Cardiac muscle cell (in vitro differentiated cells and primary cell): ENCODE results near the gene HP1BP3. TPM values are rescaled to one million over a fixed set of nuclear protein-coding genes. Genes with fewer than 3 reads are reported as not detected.

Source experiments
- DNase-seq, 2 donors: peaks; one replicate each; pipeline versions ENCODE4 v3.0.0 to v3.0.0-alpha.2; 2010 to 2017; ENCODE audit warnings: low read depth in 1 of 2, low spot score in 1 of 2
- H3K27ac ChIP-seq: fragments of 200-600 bp; sonication (generic); 2 replicates; pipeline ENCODE4 v1.5.1; 2016
- H3K27me3 ChIP-seq: fragments of 200-600 bp; sonication (generic); 2 replicates; pipeline ENCODE4 v1.6.0; 2016; ENCODE audit warnings: control low read depth
- H3K36me3 ChIP-seq: fragments of 200-600 bp; sonication (generic); 2 replicates; pipeline ENCODE4 v1.5.1; 2016; ENCODE audit warnings: control low read depth
- H3K4me1 ChIP-seq: fragments of 200-600 bp; sonication (generic); 2 replicates; pipeline ENCODE4 v1.8.1; 2017; ENCODE audit warnings: low read depth, mild to moderate bottlenecking, mixed run types
- H3K4me3 ChIP-seq: fragments of 200-600 bp; sonication (generic); 2 replicates; pipeline ENCODE4 v1.5.1; 2016; ENCODE audit warnings: mild to moderate bottlenecking
- H3K9me3 ChIP-seq: fragments of 200-600 bp; sonication (generic); 2 replicates; pipeline ENCODE4 v1.5.1; 2017; ENCODE audit warnings: low read depth, mild to moderate bottlenecking, control low read depth
- polyA plus RNA-seq: library from polyadenylated mRNA; unstranded; fragments of >200 nt; fragmentation: Nextera tagmentation; extraction: Ambion mirVana; gene quantifications from 2 replicates; pipeline ENCODE4 v1.2.1, GENCODE V29; 2016
- total RNA-seq: library from RNA; depleted of rRNA; stranded (reverse); fragments of >200 nt; gene quantifications from 2 replicates; pipeline ENCODE4 v1.2.3, GENCODE V29; 2016
- TF ChIP-seq, protein P1 (sequence below): IDR thresholded peaks from 2 replicates; pipeline ENCODE4 v1.5.1; 2012; ENCODE audit warnings: low read depth, mild to moderate bottlenecking, low read length

Gene HP1BP3
- total and polyA plus RNA-seq, 2 experiments from 2014 or later = 91.0 to 178 TPM

DNA sequence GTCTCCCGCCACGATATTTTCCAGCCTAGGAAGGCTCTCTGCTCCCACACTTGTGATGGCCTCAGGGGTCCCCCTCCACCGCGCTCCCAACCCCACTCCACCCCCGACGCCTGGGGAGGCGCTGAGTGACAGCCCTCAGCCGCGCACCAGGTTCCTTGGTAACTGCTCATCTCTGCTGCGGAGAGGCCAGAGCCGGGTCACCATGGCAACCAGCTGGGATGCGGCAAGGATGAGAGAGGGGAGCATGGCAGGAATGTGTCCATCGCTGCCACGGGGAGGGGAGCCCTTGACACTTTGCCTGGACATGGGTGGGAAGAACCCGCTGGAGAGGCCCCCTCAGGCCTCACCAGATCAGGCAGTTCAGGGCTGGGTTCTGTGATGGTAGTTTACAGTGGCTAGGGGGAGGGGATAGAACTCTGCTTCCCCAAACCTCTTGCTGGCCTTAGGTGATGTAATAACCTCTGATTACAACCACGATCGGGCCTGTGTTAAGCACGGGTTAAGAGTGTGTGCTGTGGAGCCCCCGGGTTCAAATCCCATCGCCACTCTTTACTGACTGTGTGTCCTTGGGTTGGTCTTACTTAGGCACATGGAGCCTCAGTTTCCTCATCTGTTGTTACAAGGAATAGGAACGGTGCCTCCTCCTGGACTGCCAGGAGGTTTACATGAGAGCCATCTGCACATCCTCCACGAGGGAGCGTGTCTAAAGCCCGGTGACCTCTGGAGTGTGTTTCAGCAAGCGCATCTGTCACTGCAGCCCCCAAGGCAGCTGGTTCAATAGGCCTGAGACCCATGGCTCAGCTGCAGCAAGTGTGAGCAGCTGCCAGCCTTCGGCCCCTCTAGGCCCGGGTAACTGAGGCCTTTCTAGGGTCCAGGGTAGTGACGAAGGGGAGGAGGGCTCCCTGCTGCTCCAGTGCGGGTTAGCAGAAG is 75.6 kb downstream of the HP1BP3 start:
- H3K9me3 ChIP-seq = no peaks in the 10 kb centered on the region
- TF ChIP-seq, protein P1, sequence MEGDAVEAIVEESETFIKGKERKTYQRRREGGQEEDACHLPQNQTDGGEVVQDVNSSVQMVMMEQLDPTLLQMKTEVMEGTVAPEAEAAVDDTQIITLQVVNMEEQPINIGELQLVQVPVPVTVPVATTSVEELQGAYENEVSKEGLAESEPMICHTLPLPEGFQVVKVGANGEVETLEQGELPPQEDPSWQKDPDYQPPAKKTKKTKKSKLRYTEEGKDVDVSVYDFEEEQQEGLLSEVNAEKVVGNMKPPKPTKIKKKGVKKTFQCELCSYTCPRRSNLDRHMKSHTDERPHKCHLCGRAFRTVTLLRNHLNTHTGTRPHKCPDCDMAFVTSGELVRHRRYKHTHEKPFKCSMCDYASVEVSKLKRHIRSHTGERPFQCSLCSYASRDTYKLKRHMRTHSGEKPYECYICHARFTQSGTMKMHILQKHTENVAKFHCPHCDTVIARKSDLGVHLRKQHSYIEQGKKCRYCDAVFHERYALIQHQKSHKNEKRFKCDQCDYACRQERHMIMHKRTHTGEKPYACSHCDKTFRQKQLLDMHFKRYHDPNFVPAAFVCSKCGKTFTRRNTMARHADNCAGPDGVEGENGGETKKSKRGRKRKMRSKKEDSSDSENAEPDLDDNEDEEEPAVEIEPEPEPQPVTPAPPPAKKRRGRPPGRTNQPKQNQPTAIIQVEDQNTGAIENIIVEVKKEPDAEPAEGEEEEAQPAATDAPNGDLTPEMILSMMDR = peak; percentile 7
- no peak for DNase-seq
- H3K36me3 ChIP-seq = no peaks in the 10 kb centered on the region
- no peak overlapping the region for H3K27ac ChIP-seq
- H3K4me1 ChIP-seq = no peaks in the 10 kb centered on the region
- no peaks in the 10 kb centered on the region for H3K27me3 ChIP-seq
- H3K4me3 ChIP-seq = no peak overlapping the region

DNA sequence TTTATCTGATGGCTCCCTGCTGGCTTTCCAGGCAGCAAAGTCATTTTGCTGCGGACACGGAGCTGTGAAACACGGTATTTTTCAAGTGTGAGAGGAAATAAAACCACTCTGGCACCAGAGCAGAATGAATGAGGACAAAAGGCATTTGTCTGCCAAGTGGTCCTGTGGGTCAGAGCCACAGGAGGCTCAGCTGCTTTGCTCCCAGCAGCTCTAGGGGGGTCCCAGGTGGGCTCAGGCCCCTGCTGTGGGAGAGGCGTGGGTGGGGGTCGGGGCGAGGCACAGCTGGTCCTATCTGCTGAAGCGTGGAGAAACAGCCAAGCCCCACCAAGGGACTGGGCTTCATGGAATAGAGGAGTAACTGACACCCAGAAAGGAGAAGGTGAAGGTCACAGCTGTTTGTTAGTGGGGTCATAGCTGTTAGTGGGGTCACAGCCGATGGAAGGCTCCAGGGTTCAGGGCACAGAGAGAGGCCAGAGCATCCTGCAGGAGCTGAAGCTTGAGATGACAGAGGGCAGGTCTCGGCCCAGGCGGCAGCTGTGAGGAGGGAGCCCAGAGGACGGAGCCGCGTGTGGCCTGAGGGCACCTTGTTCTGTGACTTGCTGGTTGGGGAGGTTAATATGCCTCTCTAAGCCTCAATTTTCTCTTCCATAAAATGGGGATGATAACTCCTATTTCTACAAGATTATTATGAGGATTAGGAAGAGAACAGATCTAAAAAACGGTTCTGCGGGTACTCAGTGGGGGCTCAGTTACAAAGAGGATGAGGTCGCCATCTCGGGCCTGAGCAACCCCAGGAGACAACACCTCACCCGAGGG is 76.4 kb downstream of the HP1BP3 start:
- TF ChIP-seq, protein P1 = no peak
- no peaks in the 10 kb centered on the region for H3K36me3 ChIP-seq
- no peaks in the 10 kb centered on the region for H3K27me3 ChIP-seq
- no peaks in the 10 kb centered on the region for H3K9me3 ChIP-seq
- no peak overlapping the region for H3K4me3 ChIP-seq
- no peaks in the 10 kb centered on the region for H3K4me1 ChIP-seq
- no peak for DNase-seq
- H3K27ac ChIP-seq = no peak overlapping the region

DNA sequence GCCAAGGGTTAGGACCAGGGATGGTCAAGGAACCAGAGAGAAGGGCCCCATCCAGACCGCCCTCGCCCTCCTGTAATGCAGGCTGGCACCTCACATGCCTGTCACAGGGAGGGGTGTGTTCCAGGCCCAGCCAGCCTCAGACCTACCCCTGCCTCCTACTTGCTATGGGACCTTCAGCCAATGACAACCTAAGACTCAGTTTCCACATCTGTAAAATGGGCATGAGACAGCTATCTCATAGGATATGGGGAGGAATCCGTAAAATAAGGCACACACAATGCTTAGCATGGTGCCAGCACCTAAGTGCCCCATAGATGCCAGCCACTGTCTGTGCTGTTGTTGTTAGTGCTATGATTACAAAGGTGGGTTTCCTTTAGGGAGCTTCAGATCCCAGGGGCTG is 77.2 kb downstream of the HP1BP3 start:
- Histone ChIP-seq H3K36me3 (no peaks in the 10 kb centered on the region), H3K4me3 (no peak overlapping the region), H3K4me1 (no peaks in the 10 kb centered on the region), H3K9me3 (no peaks in the 10 kb centered on the region), H3K27me3 (no peaks in the 10 kb centered on the region), H3K27ac (no peak overlapping the region)
- DNase-seq = no peak
- TF ChIP-seq, protein P1 = no peak

DNA sequence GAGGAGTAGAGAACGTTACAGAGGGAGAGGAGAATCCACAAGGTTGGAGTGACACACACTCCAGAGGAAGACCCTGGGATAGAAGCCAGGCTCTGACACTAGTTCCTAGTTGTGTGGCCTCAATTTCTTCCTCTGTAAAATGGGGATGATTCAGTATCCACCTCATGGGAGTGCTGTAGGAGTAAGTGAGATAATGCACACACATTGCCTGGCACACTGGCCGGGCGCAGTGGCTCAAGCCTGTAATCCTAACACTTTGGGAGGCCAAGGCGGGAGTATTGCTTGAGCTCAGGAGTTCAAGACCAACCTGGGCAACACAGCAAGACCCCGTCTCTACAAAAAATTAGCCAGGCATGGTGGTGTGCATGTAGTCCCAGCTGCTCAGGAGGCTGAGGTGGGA is 78.2 kb downstream of the HP1BP3 start:
- no peaks in the 10 kb centered on the region for H3K27me3 ChIP-seq
- TF ChIP-seq, protein P1 = no peak
- no peaks in the 10 kb centered on the region for H3K9me3 ChIP-seq
- no peak for DNase-seq
- H3K36me3 ChIP-seq = no peaks in the 10 kb centered on the region
- H3K27ac ChIP-seq = no peak overlapping the region
- H3K4me1 ChIP-seq = no peaks in the 10 kb centered on the region
- no peak overlapping the region for H3K4me3 ChIP-seq

DNA sequence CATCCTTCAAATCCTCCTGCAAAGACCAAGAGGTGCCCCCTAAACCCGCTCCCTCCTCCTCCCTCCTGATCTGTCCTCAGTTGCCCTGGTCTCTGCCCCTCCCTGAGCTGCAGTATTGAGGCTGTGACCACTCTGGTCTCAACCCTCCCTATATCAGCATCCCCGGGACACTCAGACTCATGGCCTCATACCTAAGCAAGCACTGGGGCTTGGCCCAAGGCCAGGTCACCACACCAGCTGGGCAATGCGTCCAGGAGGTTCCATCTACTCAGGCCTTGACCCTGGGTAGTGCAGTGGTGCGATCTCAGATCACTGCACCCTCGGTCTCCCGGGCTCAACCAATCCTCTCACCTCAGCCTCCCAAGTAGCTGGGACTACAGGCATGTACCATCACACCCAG is 79.0 kb downstream of the HP1BP3 start:
- TF ChIP-seq, protein P1 = no peak
- H3K4me1 ChIP-seq = no peaks in the 10 kb centered on the region
- no peaks in the 10 kb centered on the region for H3K27me3 ChIP-seq
- H3K9me3 ChIP-seq = no peaks in the 10 kb centered on the region
- no peak for DNase-seq
- H3K27ac ChIP-seq = no peak overlapping the region
- no peak overlapping the region for H3K4me3 ChIP-seq
- no peaks in the 10 kb centered on the region for H3K36me3 ChIP-seq
